CD4-positive, alpha-beta T cell treated with Interleukin-21 for 1 hour (primary cell): Measurements from ENCODE around the gene RBMS3.

Experiments
- DNase-seq: peaks from one replicate; pipeline ENCODE4 v3.0.0-alpha.2; 2020

Gene RBMS3

GRCh38 chr3:29279286-29279685 is 1.6 kb upstream of the RBMS3 start:
- no peak for DNase-seq

GRCh38 chr3:29279806-29280205 is 1.1 kb upstream of the RBMS3 start:
- no peak for DNase-seq

- no peak for DNase-seq
Measured at GRCh38 chr3:29281094-29281343, 148 bp downstream of the RBMS3 start.

GRCh38 chr3:29281344-29282241 is 722 bp downstream of the RBMS3 start:
- DNase-seq: peak; percentile 2

GRCh38 chr3:29282427-29283230 is 1.8 kb downstream of the RBMS3 start:
- DNase-seq: no peak

GRCh38 chr3:29283231-29284119 is 2.6 kb downstream of the RBMS3 start:
- DNase-seq: no peak

- DNase-seq: no peak
Measured at GRCh38 chr3:29284497-29284896, 3.6 kb downstream of the RBMS3 start.

- no peak for DNase-seq
Measured at GRCh38 chr3:29285471-29286071, 4.7 kb downstream of the RBMS3 start.

GRCh38 chr3:29286478-29287240 is 5.8 kb downstream of the RBMS3 start:
- DNase-seq: no peak

- DNase-seq: no peak
Measured at GRCh38 chr3:29290596-29290995, 9.7 kb downstream of the RBMS3 start.

GRCh38 chr3:29291260-29291981 is 10.6 kb downstream of the RBMS3 start:
- no peak for DNase-seq

- DNase-seq: no peak
Measured at GRCh38 chr3:29291982-29292363, 11.1 kb downstream of the RBMS3 start.

- no peak for DNase-seq
Measured at GRCh38 chr3:29293421-29293820, 12.6 kb downstream of the RBMS3 start.

GRCh38 chr3:29297998-29298397 is 17.1 kb downstream of the RBMS3 start:
- no peak for DNase-seq

GRCh38 chr3:29301332-29302019 is 20.6 kb downstream of the RBMS3 start:
- DNase-seq: no peak

- no peak for DNase-seq
Measured at GRCh38 chr3:29302619-29303018, 21.7 kb downstream of the RBMS3 start.

GRCh38 chr3:29307295-29307694 is 26.4 kb downstream of the RBMS3 start:
- DNase-seq: no peak

GRCh38 chr3:29310865-29311264 is 30.0 kb downstream of the RBMS3 start:
- no peak for DNase-seq

GRCh38 chr3:29311795-29312194 is 30.9 kb downstream of the RBMS3 start:
- no peak for DNase-seq

- DNase-seq: no peak
Measured at GRCh38 chr3:29312395-29312794, 31.5 kb downstream of the RBMS3 start.

- DNase-seq: no peak
Measured at GRCh38 chr3:29312960-29313452, 32.1 kb downstream of the RBMS3 start.
